Panc1 (cell line): Measurements from ENCODE around the gene CTDSPL2. TPM values are rescaled to one million over a fixed set of nuclear protein-coding genes. Genes with fewer than 3 reads are reported as not detected.
A peak's percentile ranks its signal among the peaks of the same experiment; 100 is the strongest.

Source experiments
- ATAC-seq: fragments of 200-7000 bp; cut with Tn5 transposase; 2 replicates; pipeline ENCODE4 v1.9.1; 2020; ENCODE audit warnings: mild to moderate bottlenecking, moderate library complexity
- BruUV-seq: library from RNA; stranded (reverse); fragments of 400-500 nt; replicated peaks from 2 replicates; lab custom pipeline; 2021; lab: Mats Ljungman, UMichigan
- CTCF ChIA-PET: fragments of 300-600 bp; sonication (Branson Sonifier 250); formaldehyde crosslinking; loops from one replicate; lab custom pipeline; 2022; ENCODE audit warnings: antibody characterized with exemption; lab: Charles Lee
- POLR2A ChIA-PET: fragments of 300-600 bp; sonication (Branson Sonifier 250); formaldehyde crosslinking; loops from one replicate; lab custom pipeline; 2022; ENCODE audit warnings: antibody characterized with exemption; lab: Charles Lee
- DNase-seq: peaks from one replicate; pipeline ENCODE4 v3.0.0-alpha.2; 2010; ENCODE audit warnings: low read depth, low spot score
- H3K27ac ChIP-seq: 2 replicates; pipeline ENCODE4 v1.5.1; 2011; ENCODE audit warnings: mild to moderate bottlenecking, low read length, inconsistent platforms
- H3K27me3 ChIP-seq: fragments of 200-500 bp; sonication (Bioruptor generic); 2 replicates; pipeline ENCODE4 v1.6.0; 2014; ENCODE audit warnings: low read length, inconsistent platforms; ENCODE audit not compliant: control insufficient read depth, insufficient read depth
- H3K36me3 ChIP-seq: fragments of 200-500 bp; sonication (Bioruptor generic); 2 replicates; pipeline ENCODE4 v1.5.1; 2014; ENCODE audit warnings: inconsistent platforms, mild to moderate bottlenecking, low read length, moderate library complexity; ENCODE audit not compliant: control insufficient read depth, insufficient read depth
- H3K4me1 ChIP-seq: 2 replicates; pipeline ENCODE4 v1.5.1; 2011; ENCODE audit warnings: inconsistent platforms, mild to moderate bottlenecking, low read length, moderate library complexity; ENCODE audit not compliant: control insufficient read depth, insufficient read depth
- H3K4me3 ChIP-seq, 2 experiments: 2 replicates each; pipeline ENCODE4 v1.5.1; 2011 to 2012; ENCODE audit warnings: low read depth in 2 of 2, low read length in 2 of 2, mild to moderate bottlenecking in 2 of 2, inconsistent platforms in 1 of 2, moderate library complexity in 1 of 2
- H3K9me3 ChIP-seq: fragments of 200-500 bp; sonication (Bioruptor generic); 2 replicates; pipeline ENCODE4 v1.5.1; 2014; ENCODE audit warnings: low read depth, mild to moderate bottlenecking, inconsistent platforms, low read length, moderate library complexity; ENCODE audit not compliant: control insufficient read depth, insufficient read depth
- POLR2AphosphoS5 ChIP-seq: IDR thresholded peaks from 2 replicates; pipeline ENCODE4 v1.6.1; 2012; ENCODE audit warnings: mild to moderate bottlenecking, low read depth, low read length, moderate library complexity
- SIN3A ChIP-seq: IDR thresholded peaks from 2 replicates; pipeline ENCODE4 v1.6.1; 2012; ENCODE audit warnings: low read depth, mild to moderate bottlenecking, low read length, moderate library complexity, borderline replicate concordance; ENCODE audit not compliant: insufficient read depth
- TCF7L2 ChIP-seq: IDR thresholded peaks from 2 replicates; pipeline ENCODE4 v1.6.1; 2011; ENCODE audit warnings: mild to moderate bottlenecking, low read depth, low read length, inconsistent platforms
- in situ Hi-C: cut with HindIII; loops from 2 replicates; pipeline ENCODE4 v1.10.0; 2016; ENCODE audit warnings: low sequenced_read_pairs, low pct_unique_long_range_greater_than_20kb
- intact Hi-C: fragments of 100-400 bp; cut with micrococcal nuclease; formaldehyde crosslinking; loops from one replicate; pipeline ENCODE4 v1.10.0; 2022; ENCODE audit not compliant: unreplicated experiment
- total RNA-seq: library from RNA; stranded (reverse); gene quantifications from one replicate; pipeline ENCODE4 v1.2.1, GENCODE V29; 2021; ENCODE audit not compliant: unreplicated experiment
- TF ChIP-seq, protein P1 (sequence below), 2 experiments: IDR thresholded peaks; 2 replicates each; pipeline ENCODE4 v1.6.1; 2011 to 2012; ENCODE audit warnings: low read depth in 2 of 2, control low read depth in 1 of 2, low read length in 1 of 2, mild to moderate bottlenecking in 1 of 2, moderate library complexity in 1 of 2; ENCODE audit not compliant: insufficient read depth in 1 of 2
- TF ChIP-seq, protein P2 (sequence below): fragments of 450-650 bp; IDR thresholded peaks from 2 replicates; pipeline ENCODE4 v1.5.1; 2017; ENCODE audit warnings: mild to moderate bottlenecking

Gene CTDSPL2
- total RNA-seq, 1 experiment from 2014 or later, result 70.6 TPM

- DNase-seq (peak; percentile 69), ATAC-seq (peak; percentile 94)
- no peak for TF ChIP-seq TCF7L2
- peak; percentile 50; the same call in 1 of the 2 replicates for TF ChIP-seq POLR2AphosphoS5
- Histone ChIP-seq H3K27me3 (no peaks in the 10 kb centered on the region), H3K4me1 (peaks cover 15% of the 10 kb centered on the region; the same call in 1 of the 2 replicates), H3K9me3 (no peaks in the 10 kb centered on the region), H3K4me3 (peak within 1 kb of the TSS; percentile 76 to 89), H3K36me3 (peaks cover under 1% of the 10 kb centered on the region), H3K27ac (peak within 1 kb of the TSS; percentile 91)
- intact Hi-C loops (no loop called here), in situ Hi-C loops (no loop called here)
- ChIA-PET POLR2A (interaction anchor here (0.6 kb wide), 3 partner anchors 31 to 840 kb away, joined by 3 to 7 read pairs (median 6); no protein-coding TSS in a partner anchor), CTCF (no interaction called here)
- no TSS peak for BruUV-seq
Measured at GRCh38 chr15:44536962-44537734, 109.7 kb downstream of the CTDSPL2 start, which contains the start of gene EIF3J. TSS of gene EIF3J (plus strand) at chr15:44537147. CDS start at chr15:44537195, 48 bp downstream.

DNA sequence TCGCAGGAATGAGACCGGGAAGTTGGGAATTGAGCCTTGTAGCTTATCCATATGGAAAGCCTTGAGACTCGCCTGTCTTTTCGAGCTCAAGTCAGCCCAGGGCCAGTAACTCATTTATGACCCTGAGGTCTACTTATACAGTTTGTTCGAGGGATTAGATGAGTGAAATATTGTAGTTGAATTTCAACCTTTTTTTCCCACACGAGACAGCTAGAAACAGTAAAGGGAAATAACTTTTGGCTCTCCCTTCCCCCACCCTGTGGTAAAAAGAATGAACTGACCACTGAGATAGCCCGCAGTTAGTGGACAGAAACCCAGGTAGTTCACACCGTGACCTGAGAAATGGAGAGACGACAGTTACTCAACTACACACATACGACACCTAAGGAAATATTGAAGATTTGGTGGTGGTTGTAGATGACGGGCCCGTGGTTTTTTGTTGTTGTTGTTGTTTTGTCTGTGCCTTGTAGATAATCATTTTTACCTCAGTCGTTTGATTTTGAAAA, 110.4 kb downstream of the CTDSPL2 start:
- no peaks in the 10 kb centered on the region for H3K9me3 ChIP-seq
- TF ChIP-seq, protein P1, sequence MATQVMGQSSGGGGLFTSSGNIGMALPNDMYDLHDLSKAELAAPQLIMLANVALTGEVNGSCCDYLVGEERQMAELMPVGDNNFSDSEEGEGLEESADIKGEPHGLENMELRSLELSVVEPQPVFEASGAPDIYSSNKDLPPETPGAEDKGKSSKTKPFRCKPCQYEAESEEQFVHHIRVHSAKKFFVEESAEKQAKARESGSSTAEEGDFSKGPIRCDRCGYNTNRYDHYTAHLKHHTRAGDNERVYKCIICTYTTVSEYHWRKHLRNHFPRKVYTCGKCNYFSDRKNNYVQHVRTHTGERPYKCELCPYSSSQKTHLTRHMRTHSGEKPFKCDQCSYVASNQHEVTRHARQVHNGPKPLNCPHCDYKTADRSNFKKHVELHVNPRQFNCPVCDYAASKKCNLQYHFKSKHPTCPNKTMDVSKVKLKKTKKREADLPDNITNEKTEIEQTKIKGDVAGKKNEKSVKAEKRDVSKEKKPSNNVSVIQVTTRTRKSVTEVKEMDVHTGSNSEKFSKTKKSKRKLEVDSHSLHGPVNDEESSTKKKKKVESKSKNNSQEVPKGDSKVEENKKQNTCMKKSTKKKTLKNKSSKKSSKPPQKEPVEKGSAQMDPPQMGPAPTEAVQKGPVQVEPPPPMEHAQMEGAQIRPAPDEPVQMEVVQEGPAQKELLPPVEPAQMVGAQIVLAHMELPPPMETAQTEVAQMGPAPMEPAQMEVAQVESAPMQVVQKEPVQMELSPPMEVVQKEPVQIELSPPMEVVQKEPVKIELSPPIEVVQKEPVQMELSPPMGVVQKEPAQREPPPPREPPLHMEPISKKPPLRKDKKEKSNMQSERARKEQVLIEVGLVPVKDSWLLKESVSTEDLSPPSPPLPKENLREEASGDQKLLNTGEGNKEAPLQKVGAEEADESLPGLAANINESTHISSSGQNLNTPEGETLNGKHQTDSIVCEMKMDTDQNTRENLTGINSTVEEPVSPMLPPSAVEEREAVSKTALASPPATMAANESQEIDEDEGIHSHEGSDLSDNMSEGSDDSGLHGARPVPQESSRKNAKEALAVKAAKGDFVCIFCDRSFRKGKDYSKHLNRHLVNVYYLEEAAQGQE (IDR thresholded peaks at IDR 0.05; ENCODE audit: insufficient read depth in 1 of 2, low read depth in 2 of 2, low read length in 1 of 2), result no peak
- no peak for TF ChIP-seq SIN3A
- TF ChIP-seq, protein P2, sequence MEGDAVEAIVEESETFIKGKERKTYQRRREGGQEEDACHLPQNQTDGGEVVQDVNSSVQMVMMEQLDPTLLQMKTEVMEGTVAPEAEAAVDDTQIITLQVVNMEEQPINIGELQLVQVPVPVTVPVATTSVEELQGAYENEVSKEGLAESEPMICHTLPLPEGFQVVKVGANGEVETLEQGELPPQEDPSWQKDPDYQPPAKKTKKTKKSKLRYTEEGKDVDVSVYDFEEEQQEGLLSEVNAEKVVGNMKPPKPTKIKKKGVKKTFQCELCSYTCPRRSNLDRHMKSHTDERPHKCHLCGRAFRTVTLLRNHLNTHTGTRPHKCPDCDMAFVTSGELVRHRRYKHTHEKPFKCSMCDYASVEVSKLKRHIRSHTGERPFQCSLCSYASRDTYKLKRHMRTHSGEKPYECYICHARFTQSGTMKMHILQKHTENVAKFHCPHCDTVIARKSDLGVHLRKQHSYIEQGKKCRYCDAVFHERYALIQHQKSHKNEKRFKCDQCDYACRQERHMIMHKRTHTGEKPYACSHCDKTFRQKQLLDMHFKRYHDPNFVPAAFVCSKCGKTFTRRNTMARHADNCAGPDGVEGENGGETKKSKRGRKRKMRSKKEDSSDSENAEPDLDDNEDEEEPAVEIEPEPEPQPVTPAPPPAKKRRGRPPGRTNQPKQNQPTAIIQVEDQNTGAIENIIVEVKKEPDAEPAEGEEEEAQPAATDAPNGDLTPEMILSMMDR, result no peak
- no peak for TF ChIP-seq TCF7L2
- TF ChIP-seq POLR2AphosphoS5, result no peak
- peaks cover 2% of the 10 kb centered on the region for H3K36me3 ChIP-seq
- ATAC-seq, result no peak
- peaks cover 17% of the 10 kb centered on the region; the same call in 1 of the 2 replicates for H3K4me1 ChIP-seq
- intact Hi-C loops, result no loop called here
- no peaks in the 10 kb centered on the region for H3K27me3 ChIP-seq
- peak overlapping the region; percentile 67 to 76 for H3K4me3 ChIP-seq
- CTCF ChIA-PET, result interaction anchor here (0.7 kb wide), 1 partner anchor 34 kb away, joined by 5 read pairs; no protein-coding TSS in a partner anchor
- POLR2A ChIA-PET, result no interaction called here
- in situ Hi-C loops, result no loop called here
- DNase-seq, result no peak
- BruUV-seq, result no TSS peak
- peak overlapping the region; percentile 89 for H3K27ac ChIP-seq
